ENCODE measurements around the gene HIBCH. TPM values are rescaled to one million over a fixed set of nuclear protein-coding genes. Genes with fewer than 3 reads are reported as not detected.

Gene HIBCH
- total and polyA plus RNA-seq, 9 of the 15 experiments (the other 6 are each of a cell fraction or from before 2014, with no cell fraction given), result 17.0 to 65.4 (median 28.3) TPM

- Histone ChIP-seq H3K9me1 (ENCODE audit: control insufficient read depth, insufficient read depth, low read length) (no peaks in the 10 kb centered on the region), H3K27me3 (ENCODE audit: control insufficient read depth in 2 of 2, insufficient read depth in 2 of 2, low read length in 2 of 2) (no peaks in the 10 kb centered on the region), H3K36me3 (ENCODE audit: control insufficient read depth, insufficient read depth, low read length) (no peaks in the 10 kb centered on the region), H3K79me2 (ENCODE audit: control insufficient read depth, insufficient read depth, low read length) (no peaks in the 10 kb centered on the region; the same call in 2 of the 3 replicates), H3K4me1 (replicated peaks in 1 of 2; ENCODE audit: control insufficient read depth in 2 of 2, insufficient read depth in 2 of 2, low read length in 2 of 2) (peaks cover 0 to 9% of the 10 kb centered on the region in 2 experiments; a peak in 4 of 5 replicates), H3K9me3 (replicated peaks; ENCODE audit: control insufficient read depth, insufficient read depth, low read depth, low read length) (no peaks in the 10 kb centered on the region), H3K4me2 (ENCODE audit: insufficient read depth, low read length) (no peak overlapping the region), H3K27ac (ENCODE audit: extremely low read depth, low read depth, low read length) (no peak overlapping the region), H2AFZ (ENCODE audit: low read depth, low read length) (no peak overlapping the region), H3K4me3 (no peak overlapping the region), H4K20me1 (replicated peaks; ENCODE audit: control insufficient read depth, insufficient read depth, low read length) (no peaks in the 10 kb centered on the region), H3K9ac (ENCODE audit: insufficient read depth in 1 of 2, low read depth in 2 of 2, low read length in 2 of 2) (no peak overlapping the region)
- TF ChIP-seq ZNF41 (CRISPR knock-in tag; conservative IDR thresholded peaks at IDR 0.05), result no peak
- no peak for TF ChIP-seq KLF10 (CRISPR knock-in tag; IDR thresholded peaks at IDR 0.05)
- no peak for TF ChIP-seq ZZZ3 (IDR thresholded peaks at IDR 0.05)
- no peak for TF ChIP-seq GTF2E2 (tag; IDR thresholded peaks at IDR 0.05)
- no peak for TF ChIP-seq TAF7 (tag; IDR thresholded peaks at IDR 0.05)
- no peak for TF ChIP-seq CHD4 (IDR thresholded peaks at IDR 0.05; ENCODE audit: insufficient read depth, insufficient replicate concordance, low read depth, low read length, poor library complexity, severe bottlenecking)
- no peak for TF ChIP-seq BCOR (IDR thresholded peaks at IDR 0.05)
- no peak for TF ChIP-seq E2F4 (CRISPR knock-in tag; IDR thresholded peaks at IDR 0.05; ENCODE audit: low read depth)
- no peak for TF ChIP-seq EGR1 (conservative IDR thresholded peaks at IDR 0.05)
- no peak for TF ChIP-seq USF2 (CRISPR knock-in tag; IDR thresholded peaks at IDR 0.05)
- DNase-seq (ENCODE audit: extremely low read depth in 1 of 4, low spot score in 3 of 4), result no peak
- in situ Hi-C loops (cut with MboI) (no loop called here), intact Hi-C loops (cut with micrococcal nuclease) (no loop called here)
- no TSS peak for BruUV-seq (replicated peaks)
- 91% methylated on average over 7 of the region's 10 CpGs for WGBS (ENCODE audit: insufficient coverage, low coverage, missing lambda C conversion rate)
- ChIA-PET CTCF (ENCODE audit: low intra/inter-chr PET ratio) (no interaction called here), POLR2A (no interaction called here)
- ATAC-seq, result no peak
- FAIRE-seq, result no peak
Measured at GRCh38 chr2:190343089-190343535, 23.5 kb upstream of the HIBCH start.

Measured in K562 (cell line).